Breast epithelium (tissue), 3 donors: ENCODE data around the gene ALK.

Experiments used
- POLR2A ChIP-seq: fragments of 450-650 bp; IDR thresholded peaks from one replicate; pipeline ENCODE4 v1.6.1; 2016; ENCODE audit warnings: antibody characterized with exemption, mild to moderate bottlenecking, moderate library complexity
- TF ChIP-seq, protein P1 (sequence below), 3 donors: fragments of 450-650 bp; IDR thresholded peaks; one replicate each; pipeline ENCODE4 v1.5.1; 2016 to 2017; ENCODE audit warnings: antibody characterized with exemption in 3 of 3, mild to moderate bottlenecking in 3 of 3, moderate library complexity in 3 of 3

DNA sequence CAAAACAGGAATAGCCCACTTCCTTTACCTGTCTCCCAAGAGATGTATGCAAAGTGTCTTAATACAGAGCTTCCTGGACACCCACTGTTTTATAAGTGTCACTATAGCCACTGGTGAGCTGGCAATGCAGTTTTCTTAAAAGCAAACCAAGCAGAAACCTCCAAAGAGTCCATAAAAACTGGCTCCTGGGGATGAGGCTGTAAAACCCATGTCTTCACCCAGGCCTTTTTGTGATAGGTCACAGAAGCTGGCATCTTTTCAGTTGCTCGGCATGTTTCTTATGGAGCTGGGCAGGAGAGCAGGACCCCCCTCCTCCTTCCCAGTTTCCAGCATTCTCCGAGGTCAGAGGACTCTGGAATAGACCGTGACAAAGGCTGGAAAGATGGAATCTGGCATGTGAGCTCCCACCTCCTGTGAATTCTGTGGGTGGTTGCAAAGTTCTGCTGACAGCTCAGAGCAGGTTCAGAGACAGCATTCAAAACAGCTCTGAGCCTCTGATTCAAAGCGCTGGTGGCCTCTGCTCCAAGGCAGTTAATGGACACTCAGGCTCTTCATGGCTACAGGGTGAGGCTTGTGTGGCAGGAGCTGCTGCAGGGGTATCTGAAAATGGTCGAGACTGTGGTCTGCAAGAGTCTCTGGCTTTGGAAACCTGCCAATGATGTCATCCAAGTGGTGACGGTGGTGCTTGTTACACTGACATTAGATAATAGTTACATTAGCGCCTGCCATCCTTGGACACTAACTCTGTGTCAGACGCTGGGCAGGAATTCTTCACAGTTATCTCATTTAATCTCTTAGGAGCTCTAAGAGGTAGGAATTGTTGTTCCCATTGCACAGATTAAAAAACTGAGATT lies 522.8 kb downstream of the ALK start:
- TF ChIP-seq, protein P1, sequence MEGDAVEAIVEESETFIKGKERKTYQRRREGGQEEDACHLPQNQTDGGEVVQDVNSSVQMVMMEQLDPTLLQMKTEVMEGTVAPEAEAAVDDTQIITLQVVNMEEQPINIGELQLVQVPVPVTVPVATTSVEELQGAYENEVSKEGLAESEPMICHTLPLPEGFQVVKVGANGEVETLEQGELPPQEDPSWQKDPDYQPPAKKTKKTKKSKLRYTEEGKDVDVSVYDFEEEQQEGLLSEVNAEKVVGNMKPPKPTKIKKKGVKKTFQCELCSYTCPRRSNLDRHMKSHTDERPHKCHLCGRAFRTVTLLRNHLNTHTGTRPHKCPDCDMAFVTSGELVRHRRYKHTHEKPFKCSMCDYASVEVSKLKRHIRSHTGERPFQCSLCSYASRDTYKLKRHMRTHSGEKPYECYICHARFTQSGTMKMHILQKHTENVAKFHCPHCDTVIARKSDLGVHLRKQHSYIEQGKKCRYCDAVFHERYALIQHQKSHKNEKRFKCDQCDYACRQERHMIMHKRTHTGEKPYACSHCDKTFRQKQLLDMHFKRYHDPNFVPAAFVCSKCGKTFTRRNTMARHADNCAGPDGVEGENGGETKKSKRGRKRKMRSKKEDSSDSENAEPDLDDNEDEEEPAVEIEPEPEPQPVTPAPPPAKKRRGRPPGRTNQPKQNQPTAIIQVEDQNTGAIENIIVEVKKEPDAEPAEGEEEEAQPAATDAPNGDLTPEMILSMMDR (IDR thresholded peaks at IDR 0.05): no peak
- TF ChIP-seq POLR2A: no peak
